ENCODE results near the gene TUBG1. TPM values are rescaled to one million over a fixed set of nuclear protein-coding genes. Genes with fewer than 3 reads are reported as not detected.

TUBG1 gene
- total RNA-seq, 1 experiment from 2014 or later, result 133 TPM

DNA sequence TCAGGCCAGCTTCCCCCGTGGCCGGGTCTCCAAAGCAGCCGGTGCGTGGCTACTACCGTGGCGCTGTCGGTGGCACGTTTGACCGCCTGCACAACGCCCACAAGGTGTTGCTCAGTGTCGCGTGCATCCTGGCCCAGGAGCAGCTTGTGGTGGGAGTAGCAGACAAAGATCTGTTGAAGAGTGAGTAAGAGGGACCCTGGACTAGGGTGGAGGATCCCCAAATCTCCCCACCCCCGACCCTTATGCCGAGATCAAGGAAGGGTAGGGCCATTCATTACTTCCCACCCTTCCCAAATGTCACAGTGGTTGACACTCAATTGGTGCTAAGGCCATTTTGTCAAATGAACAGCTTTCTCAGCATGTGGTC, 46.4 kb upstream of the TUBG1 start:
- TF ChIP-seq, protein P1, sequence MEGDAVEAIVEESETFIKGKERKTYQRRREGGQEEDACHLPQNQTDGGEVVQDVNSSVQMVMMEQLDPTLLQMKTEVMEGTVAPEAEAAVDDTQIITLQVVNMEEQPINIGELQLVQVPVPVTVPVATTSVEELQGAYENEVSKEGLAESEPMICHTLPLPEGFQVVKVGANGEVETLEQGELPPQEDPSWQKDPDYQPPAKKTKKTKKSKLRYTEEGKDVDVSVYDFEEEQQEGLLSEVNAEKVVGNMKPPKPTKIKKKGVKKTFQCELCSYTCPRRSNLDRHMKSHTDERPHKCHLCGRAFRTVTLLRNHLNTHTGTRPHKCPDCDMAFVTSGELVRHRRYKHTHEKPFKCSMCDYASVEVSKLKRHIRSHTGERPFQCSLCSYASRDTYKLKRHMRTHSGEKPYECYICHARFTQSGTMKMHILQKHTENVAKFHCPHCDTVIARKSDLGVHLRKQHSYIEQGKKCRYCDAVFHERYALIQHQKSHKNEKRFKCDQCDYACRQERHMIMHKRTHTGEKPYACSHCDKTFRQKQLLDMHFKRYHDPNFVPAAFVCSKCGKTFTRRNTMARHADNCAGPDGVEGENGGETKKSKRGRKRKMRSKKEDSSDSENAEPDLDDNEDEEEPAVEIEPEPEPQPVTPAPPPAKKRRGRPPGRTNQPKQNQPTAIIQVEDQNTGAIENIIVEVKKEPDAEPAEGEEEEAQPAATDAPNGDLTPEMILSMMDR (IDR thresholded peaks at IDR 0.05; ENCODE audit: unreplicated experiment), result no peak
- Mint-ChIP-seq H3K36me3 (ENCODE audit: insufficient read depth, unreplicated experiment) (peaks cover 74% of the 10 kb centered on the region), H3K4me1 (ENCODE audit: low read depth, unreplicated experiment) (peaks cover 33% of the 10 kb centered on the region), H3K4me3 (ENCODE audit: low read depth, unreplicated experiment) (peak overlapping the region; percentile 100), H3K27ac (ENCODE audit: unreplicated experiment) (peak overlapping the region; percentile 93), H3K9me3 (ENCODE audit: low read depth, unreplicated experiment) (no peaks in the 10 kb centered on the region), H3K27me3 (ENCODE audit: unreplicated experiment) (no peaks in the 10 kb centered on the region)
- CTCF ChIA-PET, result interaction anchor here (0.9 to 1.4 kb wide), 3 partner anchors 15 to 261 kb away, joined by 3 to 9 read pairs (median 3); partner anchors contain the start of genes BECN1 and PSMC3IP
- intact Hi-C loops (cut with micrococcal nuclease; ENCODE audit: unreplicated experiment), result no loop called here
- no peak for DNase-seq
- no TSS peak for BruUV-seq (replicated peaks)

DNA sequence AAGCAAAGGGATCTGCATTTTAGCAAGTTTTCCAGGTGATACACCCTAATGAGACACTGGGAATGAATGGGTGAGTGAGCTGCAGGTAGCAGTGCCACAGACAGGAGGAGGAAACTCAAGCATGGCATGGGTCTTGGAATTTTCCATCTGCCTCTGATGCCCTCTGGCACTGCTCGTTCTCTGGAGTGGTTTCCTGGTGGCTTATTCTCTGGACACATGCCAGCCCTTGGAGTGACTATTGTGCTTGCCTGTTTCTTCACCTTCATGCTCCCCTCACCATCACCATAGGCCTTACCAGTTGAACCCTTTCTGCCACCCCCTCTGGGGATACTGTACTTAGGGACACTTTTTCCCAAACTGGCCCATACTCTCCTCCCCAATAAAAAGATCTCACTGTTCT, 45.9 kb upstream of the TUBG1 start:
- peak overlapping the region; percentile 93 for H3K27ac Mint-ChIP-seq (ENCODE audit: unreplicated experiment)
- intact Hi-C loops (cut with micrococcal nuclease; ENCODE audit: unreplicated experiment), result no loop called here
- BruUV-seq (replicated peaks), result no TSS peak
- H3K27me3 Mint-ChIP-seq (ENCODE audit: unreplicated experiment), result no peaks in the 10 kb centered on the region
- H3K4me3 Mint-ChIP-seq (ENCODE audit: low read depth, unreplicated experiment), result peak overlapping the region; percentile 100
- H3K36me3 Mint-ChIP-seq (ENCODE audit: insufficient read depth, unreplicated experiment), result peaks cover 75% of the 10 kb centered on the region
- TF ChIP-seq, protein P1 (IDR thresholded peaks at IDR 0.05; ENCODE audit: unreplicated experiment), result no peak
- peak; percentile 67 for DNase-seq
- peaks cover 34% of the 10 kb centered on the region for H3K4me1 Mint-ChIP-seq (ENCODE audit: low read depth, unreplicated experiment)
- CTCF ChIA-PET, result interaction anchor here (0.9 to 1.4 kb wide), 4 partner anchors 15 to 260 kb away, joined by 3 to 9 read pairs (median 3); partner anchors contain the start of genes BECN1 and PSMC3IP
- H3K9me3 Mint-ChIP-seq (ENCODE audit: low read depth, unreplicated experiment), result no peaks in the 10 kb centered on the region

DNA sequence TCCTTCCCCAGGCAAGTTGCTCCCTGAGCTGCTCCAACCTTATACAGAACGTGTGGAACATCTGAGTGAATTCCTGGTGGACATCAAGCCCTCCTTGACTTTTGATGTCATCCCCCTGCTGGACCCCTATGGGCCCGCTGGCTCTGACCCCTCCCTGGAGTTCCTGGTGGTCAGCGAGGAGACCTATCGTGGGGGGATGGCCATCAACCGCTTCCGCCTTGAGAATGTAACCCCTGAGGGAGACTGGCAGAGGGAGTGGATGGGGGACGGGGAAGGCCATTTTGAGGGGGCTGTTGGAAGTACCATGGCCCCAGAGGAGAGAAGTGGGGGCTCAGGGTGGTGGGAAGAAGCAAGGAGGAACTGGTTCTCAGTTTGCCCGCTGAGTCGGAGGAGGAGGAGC, 45.5 kb upstream of the TUBG1 start:
- intact Hi-C loops (cut with micrococcal nuclease; ENCODE audit: unreplicated experiment), result no loop called here
- Mint-ChIP-seq H3K27ac (ENCODE audit: unreplicated experiment) (peak overlapping the region; percentile 93), H3K27me3 (ENCODE audit: unreplicated experiment) (no peaks in the 10 kb centered on the region), H3K4me1 (ENCODE audit: low read depth, unreplicated experiment) (peaks cover 34% of the 10 kb centered on the region), H3K9me3 (ENCODE audit: low read depth, unreplicated experiment) (no peaks in the 10 kb centered on the region), H3K4me3 (ENCODE audit: low read depth, unreplicated experiment) (peak overlapping the region; percentile 100), H3K36me3 (ENCODE audit: insufficient read depth, unreplicated experiment) (peaks cover 79% of the 10 kb centered on the region)
- CTCF ChIA-PET, result interaction anchor here (1.1 to 1.4 kb wide), 3 partner anchors 14 to 260 kb away, joined by 3 to 9 read pairs (median 3); partner anchors contain the start of genes BECN1 and PSMC3IP
- TF ChIP-seq, protein P1 (IDR thresholded peaks at IDR 0.05; ENCODE audit: unreplicated experiment), result no peak
- DNase-seq, result no peak
- BruUV-seq (replicated peaks), result no TSS peak

DNA sequence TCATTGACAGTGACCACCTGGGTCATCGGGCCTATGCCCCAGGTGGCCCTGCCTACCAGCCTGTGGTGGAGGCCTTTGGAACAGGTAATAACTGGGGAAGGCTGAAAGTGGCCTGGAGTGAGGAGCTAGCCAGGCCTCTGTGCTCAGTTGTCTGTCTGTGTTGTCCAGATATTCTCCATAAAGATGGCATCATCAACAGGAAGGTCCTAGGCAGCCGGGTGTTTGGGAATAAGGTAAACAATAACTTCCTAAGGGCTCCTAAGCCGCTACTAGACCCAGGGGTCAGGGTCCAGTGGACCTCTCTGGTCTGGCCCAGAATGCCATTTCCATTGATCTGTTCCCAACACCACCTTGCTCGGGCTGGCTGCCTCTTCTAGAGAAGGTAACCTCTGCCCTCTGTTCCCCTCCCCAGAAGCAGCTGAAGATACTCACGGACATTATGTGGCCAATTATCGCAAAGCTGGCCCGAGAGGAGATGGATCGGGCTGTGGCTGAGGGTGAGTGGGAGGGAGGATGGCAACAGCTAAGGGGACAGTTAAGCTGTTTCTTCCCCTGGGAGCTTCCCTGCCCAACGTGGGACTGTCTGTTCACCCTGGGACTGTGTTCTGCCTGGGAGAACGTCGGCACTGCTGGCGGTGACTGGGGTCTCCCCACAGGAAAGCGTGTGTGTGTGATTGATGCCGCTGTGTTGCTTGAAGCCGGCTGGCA, 44.5 kb upstream of the TUBG1 start:
- H3K36me3 Mint-ChIP-seq (ENCODE audit: insufficient read depth, unreplicated experiment), result peaks cover 88% of the 10 kb centered on the region
- intact Hi-C loops (cut with micrococcal nuclease; ENCODE audit: unreplicated experiment), result no loop called here
- CTCF ChIA-PET, result interaction anchor here (1.3 to 1.4 kb wide), 2 partner anchors 17 kb away, joined by 3 to 4 read pairs; no protein-coding TSS in a partner anchor
- TF ChIP-seq, protein P1 (IDR thresholded peaks at IDR 0.05; ENCODE audit: unreplicated experiment), result no peak
- no peaks in the 10 kb centered on the region for H3K9me3 Mint-ChIP-seq (ENCODE audit: low read depth, unreplicated experiment)
- H3K27ac Mint-ChIP-seq (ENCODE audit: unreplicated experiment), result no peak overlapping the region
- H3K27me3 Mint-ChIP-seq (ENCODE audit: unreplicated experiment), result no peaks in the 10 kb centered on the region
- H3K4me3 Mint-ChIP-seq (ENCODE audit: low read depth, unreplicated experiment), result no peak overlapping the region
- no peak for DNase-seq
- peaks cover 34% of the 10 kb centered on the region for H3K4me1 Mint-ChIP-seq (ENCODE audit: low read depth, unreplicated experiment)
- BruUV-seq (replicated peaks), result no TSS peak
